ENCODE results near the gene EYA4.

Gene EYA4

GRCh38 chr6:133289733-133290306 is 48.7 kb downstream of the EYA4 start:
- DNase-seq = no peak

- DNase-seq = no peak
These were observed 49.8 kb downstream of the EYA4 start for GRCh38 chr6:133290930-133291329.

GRCh38 chr6:133291671-133292070 is 50.5 kb downstream of the EYA4 start:
- DNase-seq = no peak

GRCh38 chr6:133297657-133298056 is 56.5 kb downstream of the EYA4 start:
- DNase-seq = no peak

GRCh38 chr6:133298335-133298734 is 57.2 kb downstream of the EYA4 start:
- no peak for DNase-seq

- no peak for DNase-seq
These were observed 57.6 kb downstream of the EYA4 start for GRCh38 chr6:133298801-133299200.

- no peak for DNase-seq
These were observed 59.7 kb downstream of the EYA4 start for GRCh38 chr6:133300896-133301295.

- no peak for DNase-seq
These were observed 60.7 kb downstream of the EYA4 start for GRCh38 chr6:133301835-133302234.

- DNase-seq = no peak
These were observed 65.8 kb downstream of the EYA4 start for GRCh38 chr6:133306931-133307330.

- DNase-seq = no peak
These were observed 68.4 kb downstream of the EYA4 start for GRCh38 chr6:133309579-133309978.

- DNase-seq = no peak
These were observed 70.8 kb downstream of the EYA4 start for GRCh38 chr6:133312006-133312405.

- no peak for DNase-seq
These were observed 71.9 kb downstream of the EYA4 start for GRCh38 chr6:133313068-133313467.

GRCh38 chr6:133314947-133315346 is 73.8 kb downstream of the EYA4 start:
- DNase-seq = peak in 1 of 2 experiments; percentile 23

GRCh38 chr6:133315811-133316210 is 74.7 kb downstream of the EYA4 start:
- DNase-seq = no peak

GRCh38 chr6:133317704-133318103 is 76.5 kb downstream of the EYA4 start:
- no peak for DNase-seq

- DNase-seq = no peak
These were observed 85.4 kb downstream of the EYA4 start for GRCh38 chr6:133326584-133326983.

- DNase-seq = no peak
These were observed 92.7 kb downstream of the EYA4 start for GRCh38 chr6:133333852-133334251.

- DNase-seq = no peak
These were observed 96.2 kb downstream of the EYA4 start for GRCh38 chr6:133337308-133337707.

GRCh38 chr6:133339543-133340384 is 98.6 kb downstream of the EYA4 start:
- DNase-seq = no peak

GRCh38 chr6:133340557-133340956 is 99.4 kb downstream of the EYA4 start:
- DNase-seq = no peak

GRCh38 chr6:133341607-133342158 is 100.5 kb downstream of the EYA4 start:
- DNase-seq = no peak

- no peak for DNase-seq
These were observed 102.1 kb downstream of the EYA4 start for GRCh38 chr6:133343220-133343619.

GRCh38 chr6:133348846-133349245 is 107.7 kb downstream of the EYA4 start:
- no peak for DNase-seq

- no peak for DNase-seq
These were observed 109.8 kb downstream of the EYA4 start for GRCh38 chr6:133350928-133351327.

Measured in NCI-H446 (cell line).